AG08395 (cell line): ENCODE measurements around the gene HASPIN.
"Not testable (repeated sequence)": the region's sequence is repeated elsewhere in the genome, so short reads cannot be mapped to it uniquely, and the experiment has no call there.

Source experiments
- DNase-seq: peaks from one replicate; pipeline ENCODE4 v3.0.0; 2012; ENCODE audit warnings: mixed read lengths, low spot score

The HASPIN gene

DNA sequence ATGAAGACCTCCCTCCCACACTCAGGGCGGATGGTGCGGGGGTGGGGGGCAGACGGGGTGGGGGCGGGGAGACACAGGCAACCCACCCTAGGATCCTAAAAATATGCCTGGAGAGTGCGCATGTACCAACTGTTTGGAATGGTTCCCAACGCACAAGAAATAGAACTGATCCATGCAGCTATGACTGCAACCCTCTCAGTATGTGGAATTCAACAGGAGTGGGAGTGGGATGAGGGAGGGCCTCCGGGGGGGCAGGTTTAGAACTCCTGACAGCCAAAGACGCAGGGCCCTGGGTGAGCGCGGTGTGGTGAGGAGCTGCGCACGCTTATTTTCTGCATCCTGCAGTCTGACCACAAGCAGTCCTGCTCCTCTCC, 26.6 kb upstream of the HASPIN start:
- DNase-seq = no peak

DNA sequence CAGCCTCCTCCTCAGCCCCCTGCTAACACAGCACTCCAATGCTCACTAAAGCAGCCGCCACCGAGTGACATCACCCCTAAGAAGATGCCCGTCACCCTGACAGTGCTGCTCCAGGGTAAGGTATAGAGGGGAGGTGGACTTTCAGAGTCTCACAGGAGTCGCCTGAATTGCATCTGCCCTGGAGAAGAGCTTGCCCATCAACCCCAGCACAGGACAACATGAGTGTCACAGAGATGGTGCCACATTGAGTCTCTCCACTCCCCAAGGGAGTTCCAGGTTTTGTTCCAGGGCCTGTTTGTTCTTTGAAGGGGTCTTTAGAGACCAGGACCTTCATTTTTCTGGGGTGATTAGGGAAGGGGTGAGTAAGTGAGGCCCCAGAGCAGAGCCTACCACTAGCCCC, 25.6 kb upstream of the HASPIN start:
- DNase-seq = no peak

DNA sequence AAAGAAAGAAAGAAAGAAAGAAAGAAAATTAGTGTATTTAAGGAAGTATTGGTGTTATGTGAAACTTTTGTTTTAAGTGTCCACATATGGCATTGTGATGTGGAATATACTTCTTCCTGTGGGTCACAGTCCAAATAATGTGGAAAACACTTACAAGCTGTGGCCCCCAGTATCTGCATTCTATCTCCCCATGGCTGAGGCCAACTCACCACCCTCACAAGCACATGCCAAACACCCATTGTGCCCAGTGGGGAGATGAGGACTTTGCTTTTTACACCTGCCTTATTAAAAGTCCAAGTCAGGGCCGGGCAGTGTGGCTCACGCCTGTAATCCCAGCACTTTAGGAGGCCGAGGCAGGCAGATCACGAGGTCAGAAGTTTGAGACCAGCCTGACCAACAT, 23.8 kb upstream of the HASPIN start:
- no peak for DNase-seq

DNA sequence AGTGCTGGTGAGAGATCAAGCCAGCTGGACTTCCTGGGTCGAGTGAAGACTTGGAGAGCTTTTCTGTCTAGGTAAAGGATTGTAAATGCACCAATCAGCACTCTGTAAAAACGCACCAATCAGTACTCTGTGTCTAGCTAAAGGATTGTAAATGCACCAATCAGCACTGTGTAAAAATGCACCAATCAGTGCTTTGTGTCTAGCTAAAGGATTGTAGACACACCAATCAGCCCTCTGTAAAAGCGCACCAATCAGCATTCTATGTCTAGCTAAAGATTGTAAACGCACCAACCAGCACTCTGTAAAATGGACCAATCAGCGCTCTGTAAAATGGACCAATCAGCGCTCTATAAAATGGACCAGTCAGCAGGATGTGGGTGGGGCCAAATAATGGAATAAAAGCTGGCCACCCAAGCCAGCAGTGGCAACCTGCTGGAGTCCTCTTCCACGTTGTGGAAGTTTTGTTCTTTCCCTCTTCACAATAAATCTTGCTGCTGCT, 21.6 kb upstream of the HASPIN start:
- DNase-seq = not testable (repeated sequence)

DNA sequence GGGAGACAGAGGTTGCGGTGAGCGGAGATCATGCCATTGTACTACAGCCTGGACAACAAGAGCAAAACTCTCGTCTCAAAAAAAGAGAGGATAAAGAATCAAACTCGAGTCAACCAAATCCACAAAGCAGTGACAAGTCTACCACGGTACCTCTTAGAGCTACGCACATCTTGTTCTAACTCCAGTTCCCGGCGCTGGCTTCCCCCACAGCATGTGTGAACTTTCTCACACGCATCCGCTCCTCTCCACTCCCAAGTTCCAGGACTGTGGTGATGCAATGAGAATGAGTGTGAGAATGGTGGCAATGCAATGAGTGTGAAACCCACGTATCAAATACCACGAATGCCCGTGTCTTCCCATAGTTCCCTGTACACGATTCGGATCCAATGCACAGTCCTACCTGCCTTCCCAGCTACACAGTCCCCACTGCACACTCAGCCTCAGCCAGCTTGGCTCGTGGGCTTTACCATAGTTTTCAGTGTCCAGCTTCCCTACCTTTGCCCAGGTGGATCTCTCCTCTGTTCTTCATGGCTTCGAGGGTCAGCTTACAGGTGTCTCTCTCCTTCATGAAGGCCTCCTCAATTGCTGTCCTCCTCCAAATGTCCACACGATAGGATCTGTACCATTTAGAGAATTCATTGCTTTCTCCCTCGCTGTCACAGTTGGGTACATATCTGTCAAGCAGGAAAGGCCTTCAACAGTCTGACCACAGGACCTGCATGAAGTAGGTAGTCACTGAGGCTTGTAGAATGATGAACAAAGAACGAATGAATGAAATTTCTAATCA, 18.6 kb upstream of the HASPIN start:
- no peak for DNase-seq

DNA sequence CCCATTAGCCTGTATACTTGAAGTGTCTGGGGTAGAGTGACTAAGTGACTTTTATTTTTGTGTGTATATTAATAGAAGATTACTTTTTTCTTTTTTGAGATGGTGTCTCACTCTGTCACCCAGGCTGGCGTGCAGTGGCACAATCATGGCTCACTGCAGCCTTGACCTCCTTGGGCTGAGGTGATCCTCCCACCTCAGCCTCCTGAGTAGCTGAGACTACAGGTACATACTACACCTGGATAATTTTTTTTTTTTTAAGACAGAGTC, 18.1 kb upstream of the HASPIN start:
- DNase-seq = not testable (repeated sequence)

DNA sequence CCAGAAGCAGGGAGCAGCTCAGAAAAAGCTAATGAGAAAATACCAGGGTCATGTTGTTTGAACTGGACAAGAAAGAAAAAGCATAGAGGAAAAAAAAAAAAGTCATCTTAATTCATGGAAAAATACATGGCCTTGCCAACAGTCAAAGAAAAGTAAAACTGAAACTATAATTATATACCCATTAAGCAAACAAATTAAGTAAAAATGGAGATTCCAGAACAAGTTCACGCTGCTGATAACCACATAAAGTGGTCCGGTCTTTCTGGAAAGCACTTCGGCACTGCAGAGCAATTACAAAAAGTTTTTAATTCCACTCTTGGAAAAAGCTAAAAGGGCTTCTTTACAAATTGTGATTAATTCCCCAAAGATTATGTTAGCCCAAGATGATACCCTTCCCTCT, 15.3 kb upstream of the HASPIN start:
- DNase-seq = no peak

DNA sequence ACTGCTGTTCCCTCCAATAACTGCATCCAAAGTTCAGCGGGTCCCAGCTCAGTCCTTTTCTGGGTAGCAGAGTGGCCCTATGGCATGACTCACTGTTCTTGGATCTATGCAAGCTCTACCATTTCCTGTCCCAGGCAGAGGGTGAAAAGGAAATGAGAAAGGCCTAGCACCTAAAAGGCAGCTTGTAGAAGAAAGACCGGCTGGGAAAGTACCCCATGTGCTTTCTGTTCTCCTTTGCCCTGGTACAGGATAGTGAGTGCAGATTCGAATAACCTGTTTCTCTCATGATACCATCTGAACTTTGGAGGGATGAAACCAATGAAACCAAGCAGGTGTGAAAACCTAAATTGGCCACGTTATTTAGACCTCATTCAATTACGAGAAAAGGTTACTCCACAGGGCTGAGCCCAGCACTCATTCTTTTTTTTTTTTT, 12.7 kb upstream of the HASPIN start:
- no peak for DNase-seq

DNA sequence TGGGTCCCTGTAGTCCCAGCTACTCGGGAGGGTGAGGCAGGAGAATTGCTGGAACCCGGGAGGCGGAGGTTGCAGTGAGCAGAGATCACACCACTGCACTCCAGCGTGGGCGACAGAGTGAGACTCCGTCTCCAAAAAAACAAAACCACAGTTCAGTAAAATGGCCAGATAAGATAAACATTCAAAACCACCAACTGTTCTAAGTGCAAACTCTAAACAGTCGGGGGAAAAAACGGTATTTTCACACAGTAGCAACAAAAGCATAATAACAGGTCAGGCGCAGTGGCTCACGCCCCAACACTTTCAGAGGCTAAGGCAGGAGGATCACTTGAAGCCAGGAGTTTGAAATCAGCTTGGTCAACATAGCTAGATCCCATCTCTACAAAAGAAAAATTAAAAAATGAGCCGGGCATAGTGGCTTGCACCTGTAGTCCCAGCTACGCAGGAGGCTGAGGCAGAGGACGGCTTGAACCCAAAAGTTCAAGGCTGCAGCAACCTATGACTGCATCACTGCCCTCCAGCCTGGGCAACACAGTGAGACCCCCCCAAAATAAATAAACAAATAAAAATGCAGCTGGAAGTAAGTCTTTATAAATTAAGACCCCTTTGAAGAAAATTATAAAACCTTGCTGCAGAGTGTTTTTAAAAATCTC, 10.8 kb upstream of the HASPIN start:
- DNase-seq = no peak

DNA sequence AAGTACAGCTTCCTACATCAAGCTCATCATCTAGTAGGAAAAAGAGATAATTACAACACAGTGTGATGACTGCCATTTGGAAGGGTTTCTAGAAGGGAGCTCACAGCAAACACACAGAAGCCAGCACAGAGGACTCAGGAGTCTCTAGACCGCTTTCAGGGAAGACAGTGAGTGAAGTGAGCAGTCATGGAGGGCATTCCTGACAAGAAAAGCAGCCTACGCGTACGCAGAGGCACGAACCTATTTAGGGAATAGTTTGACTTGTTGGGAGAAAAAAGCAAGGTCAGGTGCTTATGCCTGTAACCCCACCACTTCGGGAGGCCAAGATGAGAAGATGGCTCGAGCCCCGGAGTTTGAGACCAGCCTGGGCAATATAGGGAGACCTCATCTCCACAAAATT, 8.4 kb upstream of the HASPIN start:
- DNase-seq = no peak

DNA sequence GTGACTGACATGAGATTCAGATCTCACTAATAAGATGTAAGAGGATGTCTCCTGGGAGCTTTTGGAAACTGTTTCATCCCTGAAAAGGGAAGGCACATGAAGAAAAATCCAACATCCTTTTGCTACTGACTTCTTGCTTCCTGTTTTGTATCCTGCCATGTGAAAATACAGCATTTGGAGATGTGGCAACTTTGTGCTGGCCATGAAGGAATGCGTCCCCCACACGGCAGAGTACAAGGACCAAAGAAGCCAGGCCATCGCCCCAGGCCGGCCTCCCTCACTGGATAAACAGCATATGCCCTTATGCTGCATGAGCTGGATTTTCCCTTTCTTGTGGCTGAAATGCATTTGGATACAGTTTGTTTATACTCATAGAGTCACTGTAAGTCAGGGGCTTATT, 5.5 kb upstream of the HASPIN start:
- no peak for DNase-seq

DNA sequence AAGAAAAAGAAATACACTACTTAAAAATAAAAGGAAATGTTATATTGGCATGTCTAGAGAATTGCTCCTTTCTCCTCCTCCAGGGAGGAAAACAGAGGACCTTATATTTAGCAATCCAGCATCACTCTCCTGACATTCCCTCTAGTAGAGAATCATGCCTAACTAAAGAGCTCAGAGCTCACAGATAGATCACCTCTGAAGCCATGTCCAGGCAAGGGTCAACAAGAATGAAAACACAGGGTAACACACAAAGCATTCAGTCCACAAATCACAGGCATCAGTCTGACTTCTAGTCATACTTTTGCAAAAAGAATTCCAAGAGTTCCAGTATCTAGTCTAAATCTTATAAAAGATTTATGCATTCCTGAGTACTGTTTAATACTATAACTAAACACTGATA, 4.4 kb upstream of the HASPIN start:
- no peak for DNase-seq

DNA sequence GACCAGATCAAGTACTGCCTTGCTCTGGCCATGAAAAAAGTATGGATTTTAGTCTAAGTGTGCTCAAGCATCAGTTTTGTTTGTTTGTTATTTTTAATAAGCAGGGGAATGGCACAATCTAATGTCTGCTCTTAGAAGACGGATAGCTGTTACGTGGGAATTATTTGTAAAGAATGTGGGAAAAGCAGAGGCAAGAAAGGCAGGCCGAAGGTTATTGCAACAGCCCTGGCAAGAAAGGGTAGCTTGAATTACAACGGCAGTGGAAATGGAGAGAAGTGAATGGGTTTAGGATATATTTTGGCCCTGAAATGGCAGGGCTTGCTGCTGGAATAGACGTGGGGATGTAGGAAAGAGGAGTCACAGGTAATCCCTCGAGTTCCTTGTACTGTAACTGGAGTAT, 987 bp upstream of the HASPIN start:
- DNase-seq = no peak

DNA sequence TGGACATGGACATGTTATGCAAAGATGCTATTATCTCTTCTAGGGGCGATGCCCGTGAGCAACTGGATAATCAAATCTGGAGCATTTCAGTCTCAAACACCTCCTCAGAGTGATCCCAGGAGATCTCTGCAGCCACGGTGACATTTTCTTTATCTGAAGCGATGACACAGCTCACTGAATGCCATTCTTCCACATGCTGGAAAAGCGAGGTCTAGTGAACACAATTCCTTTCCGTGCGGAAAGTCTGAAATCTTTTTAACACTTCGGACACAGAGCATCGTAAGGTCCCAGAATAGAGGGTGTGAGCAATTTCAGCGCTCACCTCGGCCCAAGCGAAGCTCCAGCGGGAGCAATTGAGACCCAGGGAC, 531 bp upstream of the HASPIN start:
- peak; percentile 12 for DNase-seq

DNA sequence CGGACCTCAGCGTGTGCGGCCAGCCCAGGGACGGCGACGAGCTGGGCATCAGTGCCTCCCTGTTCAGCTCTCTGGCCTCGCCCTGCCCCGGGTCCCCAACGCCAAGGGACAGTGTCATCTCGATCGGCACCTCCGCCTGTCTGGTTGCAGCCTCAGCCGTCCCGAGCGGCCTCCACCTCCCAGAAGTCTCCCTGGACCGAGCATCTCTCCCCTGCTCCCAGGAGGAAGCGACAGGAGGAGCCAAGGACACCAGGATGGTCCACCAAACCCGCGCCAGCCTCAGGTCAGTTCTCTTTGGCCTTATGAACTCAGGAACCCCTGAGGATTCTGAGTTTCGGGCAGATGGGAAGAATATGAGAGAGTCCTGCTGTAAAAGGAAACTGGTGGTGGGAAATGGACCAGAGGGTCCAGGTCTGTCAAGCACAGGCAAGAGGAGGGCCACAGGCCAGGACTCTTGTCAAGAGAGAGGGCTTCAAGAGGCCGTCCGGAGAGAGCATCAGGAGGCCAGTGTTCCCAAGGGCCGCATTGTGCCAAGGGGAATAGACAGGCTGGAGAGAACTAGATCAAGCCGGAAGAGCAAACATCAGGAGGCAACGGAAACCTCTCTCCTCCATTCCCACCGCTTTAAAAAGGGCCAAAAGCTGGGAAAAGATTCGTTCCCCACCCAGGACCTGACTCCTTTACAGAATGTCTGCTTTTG, 825 bp downstream of the HASPIN start:
- DNase-seq = peak; percentile 10

DNA sequence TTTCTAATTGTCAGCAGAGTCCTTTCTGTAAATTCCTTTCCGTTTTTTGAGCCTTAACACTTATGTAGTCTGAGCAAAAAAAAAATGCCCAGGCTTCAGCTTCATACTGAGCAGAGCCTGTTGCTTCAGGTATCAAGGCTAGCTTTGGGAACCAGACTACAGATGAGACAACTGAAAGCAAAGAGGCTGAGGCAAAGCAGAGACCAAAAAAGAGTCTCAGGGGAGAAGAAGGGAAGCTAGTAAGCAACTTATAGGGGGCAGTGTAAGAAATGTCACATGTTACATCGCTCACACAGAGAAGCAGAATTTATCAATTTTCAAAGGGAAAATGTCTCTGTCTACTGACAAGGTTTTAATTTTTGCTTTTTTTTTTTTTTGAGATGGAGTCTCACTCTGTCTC, 3.3 kb downstream of the HASPIN start:
- DNase-seq = no peak

DNA sequence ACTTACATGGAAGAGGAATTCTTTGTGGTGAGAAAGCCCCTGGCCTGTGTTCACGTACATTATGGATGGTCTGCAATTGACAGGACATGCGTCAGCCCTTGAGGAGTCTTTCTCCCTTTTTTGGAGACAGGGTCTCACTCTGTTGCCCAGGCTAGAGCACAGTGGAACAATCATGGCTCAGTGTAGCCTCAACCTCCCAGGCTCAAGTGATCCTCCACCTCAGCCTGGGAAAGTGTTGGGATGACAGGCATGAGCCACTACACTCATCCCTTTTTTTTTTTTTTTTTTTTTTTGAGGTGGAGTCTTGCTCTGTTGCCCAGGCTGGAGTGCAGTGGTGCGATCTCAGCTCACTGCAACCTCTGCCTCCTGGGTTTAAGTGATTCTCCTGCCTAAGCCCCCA, 4.4 kb downstream of the HASPIN start:
- DNase-seq = not testable (repeated sequence)

DNA sequence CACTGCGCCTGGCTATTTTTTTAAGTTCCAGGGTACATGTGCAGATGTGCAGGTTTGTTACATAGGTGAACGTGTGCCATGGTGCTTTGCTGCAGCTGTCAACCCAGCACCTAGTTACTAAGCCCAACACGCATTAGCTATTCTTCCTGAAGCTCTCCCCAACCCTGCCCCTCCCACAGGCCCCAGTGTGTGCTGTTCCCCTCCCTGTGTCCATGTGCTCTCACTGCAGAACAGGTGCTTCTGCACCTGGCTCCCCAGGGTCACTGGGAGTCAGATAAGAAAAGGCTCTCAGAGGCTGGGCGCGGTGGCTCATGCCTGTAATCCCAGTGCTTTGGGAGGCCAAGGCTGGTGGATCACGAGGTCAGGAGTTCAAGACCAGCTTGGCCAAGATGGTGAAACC, 6.2 kb downstream of the HASPIN start:
- DNase-seq = no peak

DNA sequence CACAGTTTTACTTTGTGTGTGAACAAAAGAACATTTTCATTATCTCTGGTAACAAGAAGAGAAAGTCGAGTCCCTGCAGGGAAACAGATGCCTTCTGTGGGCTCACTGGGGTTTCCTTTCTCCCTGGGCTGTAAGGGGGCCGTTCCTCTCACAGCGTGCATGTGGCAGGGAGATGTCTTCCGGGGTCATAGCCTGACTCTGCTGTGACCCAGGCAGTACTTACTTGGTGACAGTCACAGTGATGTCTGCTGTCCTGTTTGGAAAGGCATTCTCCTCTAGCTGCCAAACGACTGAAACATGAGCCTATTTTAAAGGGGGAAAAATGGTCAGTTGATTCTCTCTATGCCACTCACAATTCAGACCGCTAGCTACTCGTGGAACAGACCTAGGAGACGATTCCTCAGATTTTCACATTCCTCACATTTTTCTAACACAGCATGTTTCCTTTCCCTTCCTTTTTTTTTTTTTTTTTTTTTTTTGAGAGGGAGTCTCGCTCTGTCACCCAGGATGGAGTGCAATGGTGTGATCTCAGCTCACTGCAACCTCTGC, 7.3 kb downstream of the HASPIN start:
- peak; percentile 29 for DNase-seq

DNA sequence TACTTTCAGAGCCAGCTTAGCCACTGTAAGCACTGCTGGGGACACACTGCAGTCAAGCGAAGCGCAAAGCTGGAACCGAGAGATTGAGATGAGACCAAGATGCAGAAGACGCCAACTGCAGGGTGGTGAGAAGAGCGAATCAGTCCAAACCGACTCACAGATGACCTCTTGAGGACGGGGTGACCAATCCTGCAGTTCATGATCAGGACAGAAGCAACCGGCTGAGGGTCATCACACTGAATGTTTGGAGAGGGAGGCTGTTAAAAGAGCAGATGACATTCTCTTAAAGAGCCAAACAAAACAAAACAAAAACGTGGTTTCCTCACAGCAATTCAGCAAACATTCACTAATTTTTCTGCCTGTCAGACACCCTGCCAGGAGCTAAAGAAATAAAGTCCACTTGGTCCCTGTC, 8.5 kb downstream of the HASPIN start:
- DNase-seq = no peak

DNA sequence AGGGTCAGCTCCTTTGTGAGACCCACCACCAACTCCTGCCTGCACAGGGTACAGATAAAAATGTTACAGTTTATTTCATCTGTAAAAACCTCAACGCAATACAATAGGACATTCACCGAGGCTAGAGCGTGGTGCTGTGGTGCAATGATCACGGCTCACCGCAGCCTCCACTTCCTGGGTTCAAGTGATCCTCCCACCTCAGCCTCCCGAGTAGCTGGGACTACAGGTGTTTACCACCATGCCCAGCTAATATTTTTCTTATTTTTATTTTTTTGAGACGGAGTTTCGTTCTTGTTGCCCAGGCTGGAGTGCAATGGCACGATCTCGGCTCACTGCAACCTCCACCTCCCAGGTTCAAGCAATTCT, 11.2 kb downstream of the HASPIN start:
- DNase-seq = not testable (repeated sequence)

DNA sequence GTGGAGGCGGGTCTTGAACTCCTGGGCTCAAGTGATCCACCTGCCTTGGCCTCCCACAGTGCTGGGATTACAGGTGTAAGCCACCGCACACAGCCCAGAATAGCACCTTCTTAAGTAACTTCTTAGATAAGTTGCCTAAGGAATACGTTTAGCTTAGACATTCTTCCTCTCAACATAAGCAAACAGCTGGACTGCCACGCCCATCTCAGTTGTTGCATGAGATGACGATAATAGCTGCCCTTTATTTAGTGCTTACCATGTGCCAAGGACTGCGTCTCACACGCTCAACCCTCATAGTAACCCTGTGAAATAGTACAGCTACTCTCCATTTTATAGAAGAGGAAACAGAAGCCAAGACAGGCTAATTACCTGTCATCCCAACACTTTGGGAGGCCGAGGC, 11.8 kb downstream of the HASPIN start:
- DNase-seq = no peak
